GM18867 (cell line): ENCODE data around the gene ITGB2.

Source experiments
- ATAC-seq: cut with Tn5 transposase; IDR thresholded peaks from one replicate; pipeline ENCODE4 v1.9.1; 2021; ENCODE audit warnings: mild to moderate bottlenecking, moderate library complexity; ENCODE audit not compliant: unreplicated experiment

ITGB2 gene

DNA sequence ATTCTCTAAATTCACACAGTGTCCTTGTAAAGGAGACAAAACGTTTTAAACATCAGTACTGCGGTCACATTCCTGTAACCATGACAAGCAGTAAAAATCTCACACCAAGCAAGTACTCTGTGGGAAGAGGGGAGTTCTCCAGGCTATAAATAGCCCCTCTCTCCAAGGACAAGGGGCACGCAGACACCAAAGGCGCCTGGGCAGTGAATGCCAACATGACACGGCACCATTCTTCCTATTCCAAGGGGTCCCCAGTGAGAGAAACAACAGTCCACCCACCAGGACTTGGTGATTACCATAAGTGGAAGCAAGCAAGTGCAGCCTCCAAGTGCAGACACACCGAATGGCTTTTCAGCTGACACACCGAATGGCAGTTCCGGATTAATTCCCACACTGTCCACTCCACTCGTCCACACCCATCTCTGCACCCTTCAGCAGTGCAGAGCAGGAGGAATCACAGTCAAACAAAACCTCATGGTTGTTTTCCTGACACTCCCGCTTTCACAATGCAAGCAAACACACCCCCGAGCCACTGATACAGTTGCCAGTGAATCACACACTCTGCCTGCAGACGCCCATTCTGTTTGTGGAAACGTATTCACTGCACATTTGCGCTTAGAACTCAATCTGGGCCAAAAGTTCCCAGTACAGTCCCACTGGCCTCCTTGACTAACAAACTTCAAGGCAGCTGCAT, 49.0 kb downstream of the ITGB2 start:
- ATAC-seq = no peak

GRCh38 chr21:44870748-44871495, 49.8 kb downstream of the ITGB2 start:
- ATAC-seq = no peak

- no peak for ATAC-seq
These were observed 50.6 kb downstream of the ITGB2 start for GRCh38 chr21:44869781-44870747.

DNA sequence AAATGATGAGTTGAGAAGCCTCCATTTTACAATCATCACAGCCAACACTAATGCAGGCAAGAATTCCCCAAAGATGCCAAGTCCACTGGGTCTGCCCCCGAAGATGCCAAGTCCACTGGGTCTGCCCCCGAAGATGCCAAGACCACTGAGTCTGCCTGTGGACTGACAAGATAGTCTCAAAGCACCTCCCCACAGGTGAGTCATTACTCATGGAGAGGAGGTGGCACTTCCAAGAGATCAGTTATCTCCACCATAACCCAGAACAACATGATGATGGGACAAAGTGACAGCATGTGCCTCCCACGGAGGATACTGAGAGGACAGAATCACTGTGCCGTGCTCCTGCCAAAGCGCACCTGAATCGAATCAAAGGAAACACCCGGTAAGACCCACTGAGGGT, 52.0 kb downstream of the ITGB2 start:
- ATAC-seq = no peak

GRCh38 chr21:44867999-44868700, 52.5 kb downstream of the ITGB2 start:
- no peak for ATAC-seq

DNA sequence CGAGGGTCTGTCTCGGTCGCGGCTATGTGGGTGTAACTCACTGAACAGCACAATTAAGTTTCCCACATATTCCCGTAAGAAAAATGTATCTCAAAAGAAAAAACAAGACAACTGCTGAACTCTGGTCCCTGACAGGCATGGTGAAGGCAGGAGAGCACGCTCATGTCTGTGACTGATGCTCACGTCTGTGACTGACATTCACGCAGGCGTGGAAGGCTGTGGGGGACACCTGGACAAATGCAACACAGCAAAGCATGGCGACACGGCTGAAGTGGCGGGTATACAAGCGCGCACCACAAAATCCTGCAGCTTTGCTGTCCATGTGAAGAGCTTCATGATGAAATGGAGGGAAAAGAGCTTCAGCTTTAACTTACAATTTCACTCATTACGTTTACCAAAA, 53.2 kb downstream of the ITGB2 start:
- no peak for ATAC-seq

- ATAC-seq = no peak
These were observed 53.9 kb downstream of the ITGB2 start for GRCh38 chr21:44866780-44867179.

- ATAC-seq = no peak
These were observed 55.0 kb downstream of the ITGB2 start for GRCh38 chr21:44865561-44866280.

DNA sequence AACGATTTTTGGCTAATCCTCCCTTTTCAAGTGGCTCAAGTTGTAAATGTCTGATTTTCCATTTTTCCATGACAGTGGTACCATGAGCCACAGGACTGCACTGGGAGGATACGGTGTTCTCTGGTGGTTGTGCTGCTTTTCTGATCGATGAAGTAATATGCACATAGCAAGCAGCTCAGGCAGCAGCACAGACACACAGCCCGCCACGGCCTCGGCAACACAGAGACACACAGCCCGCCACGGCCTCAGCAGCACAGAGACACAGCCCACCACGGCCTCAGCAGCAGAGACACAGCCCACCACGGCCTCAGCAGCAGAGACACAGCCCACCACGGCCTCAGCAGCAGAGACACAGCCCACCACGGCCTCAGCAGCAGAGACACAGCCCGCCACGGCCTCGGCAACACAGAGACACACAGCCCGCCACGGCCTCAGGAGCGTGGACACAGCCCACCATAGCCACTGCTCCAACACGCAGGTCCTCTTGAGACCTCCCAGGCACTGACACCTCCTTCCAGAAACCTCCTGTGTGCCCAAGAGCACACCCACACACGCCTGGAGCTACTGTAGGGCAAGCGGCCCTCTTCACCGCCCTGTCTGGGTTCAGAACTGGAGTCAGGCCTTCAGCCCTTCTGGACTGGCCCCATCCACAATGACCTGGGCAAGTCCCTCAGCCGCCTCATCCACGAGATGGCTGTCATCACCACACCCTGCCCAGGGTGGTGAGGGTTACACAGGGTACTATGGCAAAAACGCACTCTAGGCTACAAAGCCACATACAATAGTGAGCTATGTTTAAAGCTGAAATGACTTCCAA, 57.6 kb downstream of the ITGB2 start:
- ATAC-seq = no peak

DNA sequence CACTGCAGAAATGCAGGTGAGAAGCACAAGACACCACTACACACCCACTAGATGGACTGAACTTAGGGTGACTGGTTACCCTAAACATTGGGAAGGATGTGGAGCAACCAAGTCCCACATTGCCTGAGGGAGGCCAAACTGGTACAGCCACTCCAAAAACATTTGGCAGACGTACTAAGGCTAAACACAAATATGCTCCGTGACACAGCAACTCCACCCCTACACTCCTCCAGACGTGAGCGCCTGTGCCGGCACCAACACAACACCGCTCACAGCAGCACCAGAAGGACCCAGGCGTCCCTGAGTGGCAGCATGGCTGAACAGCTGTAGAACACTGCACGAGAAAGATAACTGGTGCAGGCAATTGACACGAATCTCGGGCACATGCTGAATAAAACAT, 61.9 kb downstream of the ITGB2 start:
- no peak for ATAC-seq

GRCh38 chr21:44858291-44858690, 62.4 kb downstream of the ITGB2 start:
- ATAC-seq = no peak

GRCh38 chr21:44857127-44857892, 63.4 kb downstream of the ITGB2 start:
- no peak for ATAC-seq

DNA sequence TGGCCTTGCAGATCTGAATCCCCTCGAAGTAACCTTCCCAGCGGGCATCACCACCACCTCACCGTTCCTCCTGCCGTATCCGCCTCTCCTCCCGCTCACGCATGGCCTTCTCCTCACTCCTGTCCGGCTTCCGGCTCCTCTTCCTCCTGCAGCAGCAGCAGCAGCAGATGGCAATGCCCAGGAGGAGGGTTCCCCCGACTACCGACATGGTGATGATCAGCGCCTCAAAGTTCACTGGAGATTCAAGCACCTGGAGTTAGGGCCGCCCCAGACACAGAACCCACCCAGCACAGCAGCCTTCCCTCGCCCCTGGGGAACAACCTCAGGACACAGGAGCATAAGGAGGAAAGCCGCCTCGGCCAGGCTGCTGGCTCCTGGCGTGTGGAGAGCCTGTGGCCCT, 64.6 kb downstream of the ITGB2 start:
- no peak for ATAC-seq

GRCh38 chr21:44855572-44855971, 65.1 kb downstream of the ITGB2 start:
- no peak for ATAC-seq

DNA sequence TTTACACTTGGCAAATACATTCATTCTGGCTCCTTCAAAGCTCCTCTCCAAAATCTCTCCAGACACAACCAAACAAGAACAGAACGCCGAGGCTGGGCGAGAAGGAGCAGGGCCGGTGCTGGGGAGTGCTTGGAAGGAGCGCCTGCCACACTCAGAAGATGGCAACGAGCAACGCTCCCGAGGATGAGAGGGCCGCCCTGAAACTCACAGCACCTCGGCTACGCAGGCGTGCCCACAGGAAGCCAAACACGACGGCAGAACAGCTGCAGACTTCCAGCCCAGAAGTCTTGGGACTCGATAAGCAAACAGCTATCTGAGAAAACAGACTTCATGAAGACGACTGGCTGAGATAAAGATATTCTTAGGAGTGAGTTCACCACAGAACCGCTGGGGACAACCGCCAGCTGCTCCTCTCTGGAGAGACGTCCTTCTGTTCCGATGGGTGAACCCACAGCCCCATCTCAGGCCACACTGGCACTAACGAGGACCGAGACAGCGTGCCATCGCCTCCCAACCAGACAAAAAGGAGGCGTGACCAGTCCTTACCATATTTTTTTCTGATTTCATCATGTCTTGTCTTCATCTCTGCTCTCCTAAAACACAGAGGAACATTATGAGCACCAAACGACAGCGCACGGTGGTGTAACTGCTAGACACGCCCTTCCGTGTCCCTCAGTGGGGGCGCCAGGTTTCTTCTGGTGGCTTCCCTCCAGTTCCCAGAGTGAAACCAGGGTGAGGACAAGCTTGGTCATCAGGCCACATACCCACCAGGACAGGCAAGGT, 65.8 kb downstream of the ITGB2 start:
- no peak for ATAC-seq

DNA sequence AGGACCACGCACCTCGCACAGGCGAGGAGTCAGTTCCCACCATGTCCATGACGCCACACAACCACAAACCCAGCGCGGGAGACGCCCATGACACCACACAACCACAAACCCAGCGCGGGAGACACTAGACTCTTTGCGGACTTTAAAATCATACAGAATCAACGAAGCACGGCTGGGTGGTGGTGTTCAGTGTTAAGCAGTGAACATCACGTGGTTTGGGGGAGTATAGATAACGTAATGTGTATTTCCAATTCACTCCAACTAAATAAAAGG, 66.4 kb downstream of the ITGB2 start:
- no peak for ATAC-seq

- ATAC-seq = no peak
These were observed 66.9 kb downstream of the ITGB2 start for GRCh38 chr21:44853601-44854390.
